Loucy (cell line): ENCODE measurements around the gene UNC79.

Source experiments
- EZH2phosphoT487 ChIP-seq: fragments of 200-600 bp; IDR thresholded peaks from 2 replicates; pipeline ENCODE4 v1.6.1; 2018; ENCODE audit warnings: antibody characterized with exemption, mild to moderate bottlenecking, moderate library complexity, borderline replicate concordance
- TF ChIP-seq, protein P1 (sequence below): fragments of 200-600 bp; sonication (generic); conservative IDR thresholded peaks from 2 replicates; pipeline ENCODE4 v1.5.1; 2014; ENCODE audit warnings: mild to moderate bottlenecking, antibody characterized with exemption, low read length

DNA sequence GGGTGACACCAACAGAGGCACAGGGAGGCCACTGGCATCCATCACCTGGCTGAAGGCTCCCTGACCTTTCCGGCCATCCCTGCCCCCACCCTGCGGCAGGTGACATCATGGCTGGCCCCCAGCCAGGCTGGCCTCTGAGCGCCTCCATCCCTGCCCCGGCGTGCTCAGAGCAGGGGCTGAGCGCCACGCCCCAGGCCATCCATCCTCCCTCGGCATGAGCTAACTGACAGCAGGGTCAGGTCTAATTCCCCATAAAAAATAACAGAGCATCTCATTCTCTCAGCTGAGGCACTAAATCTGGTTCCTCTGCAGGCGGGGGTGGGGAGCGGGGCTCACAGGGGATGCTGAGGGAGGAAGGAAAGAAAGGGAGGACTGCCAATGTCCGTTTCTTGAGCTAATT is 306.9 kb downstream of the UNC79 start:
- TF ChIP-seq, protein P1, sequence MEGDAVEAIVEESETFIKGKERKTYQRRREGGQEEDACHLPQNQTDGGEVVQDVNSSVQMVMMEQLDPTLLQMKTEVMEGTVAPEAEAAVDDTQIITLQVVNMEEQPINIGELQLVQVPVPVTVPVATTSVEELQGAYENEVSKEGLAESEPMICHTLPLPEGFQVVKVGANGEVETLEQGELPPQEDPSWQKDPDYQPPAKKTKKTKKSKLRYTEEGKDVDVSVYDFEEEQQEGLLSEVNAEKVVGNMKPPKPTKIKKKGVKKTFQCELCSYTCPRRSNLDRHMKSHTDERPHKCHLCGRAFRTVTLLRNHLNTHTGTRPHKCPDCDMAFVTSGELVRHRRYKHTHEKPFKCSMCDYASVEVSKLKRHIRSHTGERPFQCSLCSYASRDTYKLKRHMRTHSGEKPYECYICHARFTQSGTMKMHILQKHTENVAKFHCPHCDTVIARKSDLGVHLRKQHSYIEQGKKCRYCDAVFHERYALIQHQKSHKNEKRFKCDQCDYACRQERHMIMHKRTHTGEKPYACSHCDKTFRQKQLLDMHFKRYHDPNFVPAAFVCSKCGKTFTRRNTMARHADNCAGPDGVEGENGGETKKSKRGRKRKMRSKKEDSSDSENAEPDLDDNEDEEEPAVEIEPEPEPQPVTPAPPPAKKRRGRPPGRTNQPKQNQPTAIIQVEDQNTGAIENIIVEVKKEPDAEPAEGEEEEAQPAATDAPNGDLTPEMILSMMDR = no peak
- no peak for TF ChIP-seq EZH2phosphoT487
